Mesenchymal stem cell (in vitro differentiated cells and primary cell): ENCODE results near the gene GAPDHS.
A peak's percentile ranks its signal among the peaks of the same experiment; 100 is the strongest.

ENCODE experiments used
- DNase-seq: peaks from one replicate; pipeline ENCODE4 v3.0.0-alpha.2; 2013
- H2AFZ ChIP-seq: one replicate; pipeline ENCODE4 v1.6.1; 2013; ENCODE audit warnings: low read depth, mild to moderate bottlenecking, control low read depth, inconsistent platforms, low read length, moderate library complexity
- H2AK5ac ChIP-seq: 2 replicates; pipeline ENCODE4 v1.6.1; 2013; ENCODE audit warnings: low read length, moderate library complexity, mild to moderate bottlenecking, inconsistent platforms; ENCODE audit not compliant: severe bottlenecking
- H2BK120ac ChIP-seq: one replicate; pipeline ENCODE4 v1.6.1; 2013; ENCODE audit warnings: low read depth, mild to moderate bottlenecking, inconsistent platforms, low read length, moderate library complexity
- H2BK12ac ChIP-seq, 2 experiments: one replicate each; pipeline ENCODE4 v1.6.1; 2013; ENCODE audit warnings: inconsistent platforms in 2 of 2, low read length in 2 of 2, mild to moderate bottlenecking in 2 of 2, moderate library complexity in 2 of 2, control low read depth in 1 of 2
- H2BK15ac ChIP-seq: one replicate; pipeline ENCODE4 v1.6.1; 2013; ENCODE audit warnings: mild to moderate bottlenecking, low read depth, inconsistent platforms; ENCODE audit not compliant: poor library complexity, severe bottlenecking
- H2BK5ac ChIP-seq: 2 replicates; pipeline ENCODE4 v1.6.1; 2013; ENCODE audit warnings: low read depth, mild to moderate bottlenecking, low read length, control low read depth, inconsistent platforms; ENCODE audit not compliant: poor library complexity, severe bottlenecking
- H3K14ac ChIP-seq, 2 experiments: one replicate each; pipeline ENCODE4 v1.6.1; 2013; ENCODE audit warnings: inconsistent platforms in 2 of 2, low read length in 2 of 2, control low read depth in 1 of 2, mild to moderate bottlenecking in 1 of 2, moderate library complexity in 1 of 2
- H3K18ac ChIP-seq, 2 experiments: one replicate each; pipeline ENCODE4 v1.6.1; 2013; ENCODE audit warnings: inconsistent platforms in 2 of 2, low read length in 2 of 2, control low read depth in 1 of 2, low read depth in 1 of 2, mild to moderate bottlenecking in 1 of 2
- H3K23ac ChIP-seq, 2 experiments: one replicate each; pipeline ENCODE4 v1.6.1; 2013; ENCODE audit warnings: inconsistent platforms in 2 of 2, low read length in 2 of 2, mild to moderate bottlenecking in 2 of 2, moderate library complexity in 2 of 2, control low read depth in 1 of 2
- H3K27ac ChIP-seq: 2 replicates; pipeline ENCODE4 v1.5.1; 2013; ENCODE audit warnings: mild to moderate bottlenecking, moderate library complexity, low read length, control low read depth, inconsistent platforms; ENCODE audit not compliant: poor library complexity, severe bottlenecking
- H3K27me3 ChIP-seq, 2 experiments: 2 replicates each; pipeline versions ENCODE4 v1.6.1 to v1.7.0; 2013; ENCODE audit warnings: low read length in 2 of 2, mild to moderate bottlenecking in 2 of 2, moderate library complexity in 2 of 2, control low read depth in 1 of 2, inconsistent platforms in 1 of 2; ENCODE audit not compliant: control insufficient read depth in 1 of 2, insufficient read depth in 1 of 2
- H3K36me3 ChIP-seq, 2 experiments: 2 replicates each; pipeline versions ENCODE4 v1.6.1 to v1.7.0; 2013; ENCODE audit warnings: low read length in 2 of 2, control low read depth in 1 of 2, inconsistent platforms in 1 of 2, low read depth in 1 of 2, mild to moderate bottlenecking in 1 of 2; ENCODE audit not compliant: insufficient read depth in 2 of 2, control insufficient read depth in 1 of 2
- H3K4ac ChIP-seq, 2 experiments: one replicate each; pipeline ENCODE4 v1.6.1; 2013; ENCODE audit warnings: inconsistent platforms in 2 of 2, low read length in 2 of 2, mild to moderate bottlenecking in 2 of 2, moderate library complexity in 2 of 2, control low read depth in 1 of 2, low read depth in 1 of 2
- H3K4me1 ChIP-seq: 2 replicates; pipeline ENCODE4 v1.6.1; 2013; ENCODE audit warnings: low read depth, low read length, control low read depth; ENCODE audit not compliant: control insufficient read depth, insufficient read depth
- H3K4me2 ChIP-seq: 2 replicates; pipeline ENCODE4 v1.6.1; 2013; ENCODE audit warnings: low read length, mild to moderate bottlenecking, inconsistent platforms; ENCODE audit not compliant: poor library complexity, severe bottlenecking
- H3K4me3 ChIP-seq, 2 experiments: 2 replicates each; pipeline versions ENCODE4 v1.5.1 to v1.7.0; 2013; ENCODE audit warnings: low read length in 2 of 2, mild to moderate bottlenecking in 2 of 2, control low read depth in 1 of 2, low read depth in 1 of 2; ENCODE audit not compliant: insufficient read depth in 1 of 2
- H3K79me1 ChIP-seq: replicated peaks from 2 replicates; pipeline ENCODE4 v1.6.1; 2013; ENCODE audit warnings: mild to moderate bottlenecking, control low read depth, low read length, inconsistent platforms; ENCODE audit not compliant: poor library complexity, severe bottlenecking
- H3K9ac ChIP-seq: 2 replicates; pipeline ENCODE4 v1.7.0; 2013; ENCODE audit warnings: mild to moderate bottlenecking, low read length, moderate library complexity
- H3K9me3 ChIP-seq: 2 replicates; pipeline ENCODE4 v1.7.0; 2013; ENCODE audit warnings: mild to moderate bottlenecking, low read length; ENCODE audit not compliant: control insufficient read depth
- H4K8ac ChIP-seq: one replicate; pipeline ENCODE4 v1.6.1; 2013; ENCODE audit warnings: inconsistent platforms, mild to moderate bottlenecking, low read length, moderate library complexity
- H4K91ac ChIP-seq: one replicate; pipeline ENCODE4 v1.6.1; 2013; ENCODE audit warnings: mild to moderate bottlenecking, low read length, inconsistent platforms
- WGBS: methylation state at CpG from one replicate; pipeline ENCODE4 v1.1.7; 2013; ENCODE audit warnings: mixed read lengths; 5-methylcytosine and 5-hydroxymethylcytosine counted together

Gene GAPDHS

GRCh38 chr19:35565016-35565856, 32.0 kb downstream of the GAPDHS start:
- WGBS = 77% methylated on average over 10 of the region's 12 CpGs
- H3K14ac ChIP-seq = no peak overlapping the region
- H4K8ac ChIP-seq = no peak overlapping the region
- no peak overlapping the region for H3K4me3 ChIP-seq
- no peaks in the 10 kb centered on the region for H3K4me1 ChIP-seq
- no peak overlapping the region for H4K91ac ChIP-seq
- no peak overlapping the region for H3K4me2 ChIP-seq
- no peaks in the 10 kb centered on the region for H3K9me3 ChIP-seq
- no peak overlapping the region for H2BK120ac ChIP-seq
- no peak overlapping the region for H2BK5ac ChIP-seq
- H3K27me3 ChIP-seq = peaks cover 9 to 66% of the 10 kb centered on the region in 2 experiments
- H2AFZ ChIP-seq = no peak overlapping the region
- H3K18ac ChIP-seq = no peak overlapping the region
- no peak overlapping the region for H2BK15ac ChIP-seq
- no peaks in the 10 kb centered on the region for H3K79me1 ChIP-seq
- no peak overlapping the region for H3K23ac ChIP-seq
- no peaks in the 10 kb centered on the region for H3K36me3 ChIP-seq
- no peak overlapping the region for H3K4ac ChIP-seq
- no peak for DNase-seq
- H3K9ac ChIP-seq = no peak overlapping the region
- H2AK5ac ChIP-seq = no peak overlapping the region
- H3K27ac ChIP-seq = no peak overlapping the region
- no peak overlapping the region for H2BK12ac ChIP-seq

DNA sequence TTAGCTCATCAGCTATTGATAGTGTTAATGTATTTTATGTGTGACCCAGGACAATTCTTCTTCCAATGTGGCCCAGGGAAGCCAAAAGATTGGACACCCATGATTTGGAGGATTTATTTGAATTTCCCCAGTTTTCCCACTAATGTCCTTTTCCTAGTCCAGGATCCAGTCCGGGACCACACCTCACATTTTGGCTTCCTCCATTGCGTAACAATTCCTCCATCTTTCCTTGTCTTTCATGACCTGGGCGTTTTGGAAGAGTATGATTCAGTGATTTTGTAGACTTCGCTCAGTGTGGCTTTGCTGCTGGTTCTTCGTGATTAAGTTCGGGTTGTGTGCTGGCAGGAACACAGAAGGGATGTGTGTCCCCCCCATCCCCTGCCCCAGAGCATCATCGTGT, 33.5 kb downstream of the GAPDHS start:
- Histone ChIP-seq H3K9ac (no peak overlapping the region), H2BK120ac (no peak overlapping the region), H3K18ac (no peak overlapping the region), H2AK5ac (no peak overlapping the region), H3K9me3 (no peaks in the 10 kb centered on the region), H2BK5ac (no peak overlapping the region), H3K36me3 (no peaks in the 10 kb centered on the region), H3K27ac (no peak overlapping the region), H2BK12ac (no peak overlapping the region), H3K4ac (no peak overlapping the region), H2AFZ (no peak overlapping the region), H3K4me3 (no peak overlapping the region), H2BK15ac (no peak overlapping the region), H4K8ac (no peak overlapping the region), H3K23ac (no peak overlapping the region), H4K91ac (no peak overlapping the region), H3K27me3 (peaks cover 14 to 67% of the 10 kb centered on the region in 2 experiments), H3K14ac (no peak overlapping the region), H3K4me2 (no peak overlapping the region), H3K79me1 (no peaks in the 10 kb centered on the region), H3K4me1 (no peaks in the 10 kb centered on the region)
- 77% methylated on average over 5 of the region's 7 CpGs for WGBS
- no peak for DNase-seq

DNA sequence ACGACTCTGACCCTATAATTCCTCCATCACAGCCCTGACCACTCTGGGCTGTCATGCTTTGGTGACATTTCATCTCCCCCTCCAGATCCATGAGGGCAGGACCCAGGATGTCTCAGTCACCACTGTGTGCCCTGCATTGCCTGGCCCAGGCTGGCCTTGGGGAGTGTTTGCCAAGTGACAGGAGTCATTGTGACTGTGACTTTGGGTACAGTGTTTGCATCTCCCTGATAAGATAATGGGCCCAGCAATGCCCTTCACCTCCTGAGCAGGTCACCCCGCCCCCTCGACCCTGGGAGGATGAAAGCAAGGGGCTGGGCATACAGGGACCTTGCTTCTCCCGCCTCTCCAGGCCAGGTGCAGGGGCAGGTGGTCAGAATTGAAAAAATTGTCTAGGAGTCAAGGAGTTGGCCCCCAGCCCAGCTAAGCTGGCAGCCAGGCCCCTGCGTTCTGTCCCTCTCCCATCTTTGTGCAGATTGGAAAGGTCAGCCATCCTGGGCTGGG, 36.1 kb downstream of the GAPDHS start:
- peak overlapping the region; percentile 31 for H4K8ac ChIP-seq

DNA sequence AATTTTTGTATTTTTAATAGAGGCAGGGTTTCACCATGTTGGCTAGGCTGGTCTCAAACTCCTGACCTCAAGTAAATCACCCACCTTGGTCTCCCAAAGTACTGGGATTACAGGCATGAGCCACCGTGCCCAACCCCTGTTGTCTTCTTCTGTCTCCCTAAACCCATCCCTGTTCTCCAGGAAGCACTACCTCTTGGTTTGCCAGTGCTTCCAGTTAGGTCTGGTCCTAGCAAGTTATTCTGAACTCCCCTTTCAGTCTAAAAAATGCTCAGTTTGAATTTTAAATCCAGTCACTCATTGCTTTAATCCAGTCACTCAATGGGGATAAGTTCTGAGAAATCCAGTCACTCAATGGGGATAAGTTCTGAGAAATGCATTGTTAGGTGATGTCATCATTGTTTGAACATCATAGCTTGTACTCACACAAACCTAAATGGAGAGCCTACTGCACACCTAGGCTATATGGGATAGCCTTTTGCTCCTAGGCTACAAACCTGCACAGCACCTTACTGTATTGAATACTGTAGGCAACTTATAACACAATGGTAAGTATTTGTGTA, 38.2 kb downstream of the GAPDHS start:
- WGBS = 74% methylated on average over 1 of the region's 1 CpG
- H3K9ac ChIP-seq = no peak overlapping the region
- no peak overlapping the region for H2BK5ac ChIP-seq
- H2AK5ac ChIP-seq = no peak overlapping the region
- no peak overlapping the region for H4K8ac ChIP-seq
- H3K27ac ChIP-seq = no peak overlapping the region
- no peak for DNase-seq
- H3K4me1 ChIP-seq = no peaks in the 10 kb centered on the region
- no peak overlapping the region for H4K91ac ChIP-seq
- no peak overlapping the region for H3K18ac ChIP-seq
- H3K4me2 ChIP-seq = no peak overlapping the region
- no peak overlapping the region for H3K23ac ChIP-seq
- no peak overlapping the region for H3K4ac ChIP-seq
- H3K27me3 ChIP-seq = peaks cover 10 to 45% of the 10 kb centered on the region in 2 experiments
- no peaks in the 10 kb centered on the region for H3K36me3 ChIP-seq
- no peak overlapping the region for H2BK120ac ChIP-seq
- H3K9me3 ChIP-seq = peaks cover 11% of the 10 kb centered on the region
- no peak overlapping the region for H3K14ac ChIP-seq
- no peaks in the 10 kb centered on the region for H3K79me1 ChIP-seq
- no peak overlapping the region for H3K4me3 ChIP-seq
- no peak overlapping the region for H2BK15ac ChIP-seq
- H2BK12ac ChIP-seq = no peak overlapping the region
- no peak overlapping the region for H2AFZ ChIP-seq

More for the DNA sequence above, 36.1 kb downstream of the GAPDHS start:
- Histone ChIP-seq H3K9ac (no peak overlapping the region), H2BK15ac (no peak overlapping the region), H3K4me3 (no peak overlapping the region), H3K14ac (no peak overlapping the region), H3K4me1 (no peaks in the 10 kb centered on the region), H3K27me3 (peaks cover 10 to 58% of the 10 kb centered on the region in 2 experiments), H3K9me3 (no peaks in the 10 kb centered on the region), H3K23ac (no peak overlapping the region), H2BK120ac (no peak overlapping the region), H4K91ac (no peak overlapping the region), H2BK12ac (no peak overlapping the region), H3K18ac (no peak overlapping the region), H3K27ac (no peak overlapping the region), H2AK5ac (no peak overlapping the region), H3K36me3 (no peaks in the 10 kb centered on the region), H3K4me2 (no peak overlapping the region), H2BK5ac (no peak overlapping the region), H3K4ac (no peak overlapping the region), H2AFZ (no peak overlapping the region), H3K79me1 (no peaks in the 10 kb centered on the region)
- WGBS = 64% methylated on average over 5 of the region's 5 CpGs
- DNase-seq = no peak
